Dermis microvascular lymphatic vessel endothelial cell (primary cell): Measurements from ENCODE around the gene TRPC5OS. TPM values are rescaled to one million over a fixed set of nuclear protein-coding genes. Genes with fewer than 3 reads are reported as not detected.
A peak's percentile ranks its signal among the peaks of the same experiment; 100 is the strongest.

ENCODE experiments used
- DNase-seq, 2 donors: peaks; one replicate each; pipeline versions ENCODE4 v3.0.0 to v3.0.0-alpha.2; 2010; ENCODE audit warnings: low read depth in 2 of 2
- total RNA-seq: library from RNA; depleted of rRNA; stranded (reverse); fragments of >200 nt; gene quantifications from 2 replicates; pipeline ENCODE4 v1.2.1, GENCODE V29; 2014

TRPC5OS gene
- total RNA-seq, result not detected in 2 replicates

DNA sequence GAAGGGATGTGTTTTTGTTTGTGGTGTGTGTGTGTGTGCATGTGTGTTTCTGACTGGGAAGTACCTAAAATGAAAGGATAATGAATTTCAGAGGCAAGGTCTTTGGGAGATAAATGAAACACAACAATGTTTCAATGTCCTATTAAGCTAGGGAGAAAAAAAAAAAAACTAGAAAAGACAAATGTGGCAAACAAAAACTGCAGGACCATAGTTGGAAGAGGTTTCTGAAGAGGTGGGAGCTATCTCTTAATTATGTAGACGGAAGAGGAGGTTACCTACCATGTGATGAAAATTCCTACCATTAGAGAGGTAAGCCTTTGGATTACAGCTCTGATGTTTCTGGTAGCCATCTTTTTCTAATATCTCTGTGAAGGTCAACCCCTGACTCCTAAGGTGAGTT is at the start of gene TRPC5OS:
Gene TRPC5OS (plus strand): TSS at position 301 of the 400 bp plus-strand sequence. CDS start 25,669 bp downstream, outside the sequence.
- no peak for DNase-seq

- no peak for DNase-seq
Observed at GRCh38 chrX:111829345-111829744, 46.6 kb upstream of the TRPC5OS start.

- no peak for DNase-seq
Observed at GRCh38 chrX:111830571-111830970, 45.4 kb upstream of the TRPC5OS start.

DNA sequence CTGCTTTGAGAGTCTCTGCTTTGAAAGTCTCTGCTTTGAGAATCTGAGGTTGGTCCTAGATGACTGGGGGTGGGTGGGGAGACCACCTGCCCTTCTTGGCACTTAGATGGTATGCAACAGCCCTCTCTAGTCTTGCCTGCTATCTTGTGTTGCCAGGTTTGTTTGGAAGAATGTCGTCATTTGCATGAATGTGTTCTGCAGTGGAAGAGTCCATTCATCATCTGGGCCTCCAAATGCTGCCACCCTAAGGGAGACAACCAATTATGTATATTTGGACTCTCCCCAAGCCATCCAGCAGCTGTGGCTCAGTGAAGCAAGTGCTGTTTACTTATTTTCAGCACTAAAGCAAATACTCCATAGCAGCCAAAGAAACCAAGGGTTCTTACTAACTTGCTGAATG is 44.6 kb upstream of the TRPC5OS start:
- DNase-seq, result no peak

GRCh38 chrX:111837197-111837596 is 38.8 kb upstream of the TRPC5OS start:
- no peak for DNase-seq

- no peak for DNase-seq
Observed at GRCh38 chrX:111847491-111848133, 28.4 kb upstream of the TRPC5OS start.

- DNase-seq, result no peak
Observed at GRCh38 chrX:111848541-111848940, 27.4 kb upstream of the TRPC5OS start.

DNA sequence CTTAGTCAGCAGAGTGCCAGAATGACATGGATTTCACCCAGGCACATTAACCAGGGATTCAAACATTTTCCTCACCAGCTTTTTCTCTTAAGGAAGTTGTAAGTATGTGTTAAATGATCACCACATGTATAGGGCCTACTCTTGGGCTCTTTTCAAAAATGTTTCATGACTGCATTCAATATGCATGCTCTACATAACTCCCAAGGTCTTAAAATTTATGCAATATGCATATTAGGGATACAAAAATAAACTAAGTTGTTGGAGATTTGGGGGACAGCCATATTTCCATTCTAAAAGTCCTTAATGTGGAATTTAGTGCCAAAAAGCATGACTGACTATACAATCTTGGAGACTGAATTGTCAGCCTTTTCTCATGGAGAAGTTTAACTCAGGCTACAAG is 25.0 kb upstream of the TRPC5OS start:
- no peak for DNase-seq

DNA sequence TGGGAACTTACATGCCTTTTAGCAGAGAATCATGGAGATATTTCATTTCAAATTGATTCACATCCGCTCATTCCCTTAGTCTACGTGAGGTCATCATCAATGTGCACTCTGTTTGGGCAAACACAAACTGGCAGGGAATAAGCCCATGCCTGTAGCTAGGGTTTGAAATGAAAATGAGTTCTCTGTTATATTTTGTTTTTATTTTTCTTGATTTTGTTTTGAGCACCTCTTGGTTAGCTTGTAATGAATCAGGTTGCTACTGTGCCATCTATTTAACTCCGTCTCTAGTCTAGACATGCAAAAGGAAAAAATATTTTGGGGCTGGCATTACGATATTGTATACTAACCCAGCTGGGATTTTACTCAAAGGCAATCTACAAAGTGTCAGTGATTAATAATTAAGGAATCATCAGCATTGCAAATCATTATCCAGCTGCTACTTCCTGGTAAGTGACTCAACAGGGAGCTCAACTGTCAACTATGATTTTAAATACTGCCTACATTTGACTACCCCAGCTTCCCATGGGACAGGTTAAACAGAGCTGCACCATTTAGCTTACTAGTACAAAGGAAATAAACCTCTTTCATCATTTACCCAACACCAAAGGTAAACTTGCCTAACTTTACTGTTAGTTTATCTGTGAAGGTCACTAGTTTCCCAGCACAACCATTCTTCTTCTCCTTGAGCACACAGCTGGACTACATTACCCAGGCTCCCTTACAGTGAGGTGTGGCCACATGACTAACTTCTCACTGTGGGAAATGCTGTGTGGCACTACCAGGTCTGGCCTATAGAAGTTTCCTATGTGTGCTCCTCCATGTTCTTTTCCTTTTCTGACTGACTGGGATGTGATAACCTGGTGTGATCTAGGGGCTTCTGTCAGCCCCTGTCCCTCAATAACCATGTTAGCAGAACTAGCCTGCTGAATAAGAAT is 21.2 kb upstream of the TRPC5OS start:
- no peak for DNase-seq

DNA sequence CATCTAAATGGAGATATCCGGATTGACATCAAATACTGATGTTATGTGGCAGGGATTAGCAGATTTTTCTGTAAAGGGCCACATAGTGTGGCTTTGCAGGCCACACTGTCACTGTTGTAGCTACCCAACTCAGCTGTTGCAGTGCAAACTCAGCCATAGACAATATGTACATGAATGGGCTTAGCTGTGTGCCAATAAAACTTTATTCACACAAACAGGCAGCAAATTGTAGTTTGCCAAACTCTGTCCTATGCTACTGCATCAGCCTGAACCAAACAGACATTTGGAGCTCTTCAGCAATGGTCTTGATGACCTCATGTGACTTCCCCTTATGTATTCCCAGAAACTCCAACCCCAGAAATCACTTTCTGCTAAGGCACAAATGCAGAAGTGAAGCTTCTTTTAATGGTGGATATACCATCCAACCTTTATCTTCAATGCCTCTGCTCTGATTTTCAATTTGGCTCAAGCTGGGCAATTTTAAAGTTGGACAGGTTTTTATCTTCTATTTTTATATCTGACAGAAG is 18.4 kb upstream of the TRPC5OS start:
- no peak for DNase-seq

GRCh38 chrX:111861605-111862004 is 14.4 kb upstream of the TRPC5OS start:
- no peak for DNase-seq

GRCh38 chrX:111867236-111867635 is 8.7 kb upstream of the TRPC5OS start:
- DNase-seq, result no peak

DNA sequence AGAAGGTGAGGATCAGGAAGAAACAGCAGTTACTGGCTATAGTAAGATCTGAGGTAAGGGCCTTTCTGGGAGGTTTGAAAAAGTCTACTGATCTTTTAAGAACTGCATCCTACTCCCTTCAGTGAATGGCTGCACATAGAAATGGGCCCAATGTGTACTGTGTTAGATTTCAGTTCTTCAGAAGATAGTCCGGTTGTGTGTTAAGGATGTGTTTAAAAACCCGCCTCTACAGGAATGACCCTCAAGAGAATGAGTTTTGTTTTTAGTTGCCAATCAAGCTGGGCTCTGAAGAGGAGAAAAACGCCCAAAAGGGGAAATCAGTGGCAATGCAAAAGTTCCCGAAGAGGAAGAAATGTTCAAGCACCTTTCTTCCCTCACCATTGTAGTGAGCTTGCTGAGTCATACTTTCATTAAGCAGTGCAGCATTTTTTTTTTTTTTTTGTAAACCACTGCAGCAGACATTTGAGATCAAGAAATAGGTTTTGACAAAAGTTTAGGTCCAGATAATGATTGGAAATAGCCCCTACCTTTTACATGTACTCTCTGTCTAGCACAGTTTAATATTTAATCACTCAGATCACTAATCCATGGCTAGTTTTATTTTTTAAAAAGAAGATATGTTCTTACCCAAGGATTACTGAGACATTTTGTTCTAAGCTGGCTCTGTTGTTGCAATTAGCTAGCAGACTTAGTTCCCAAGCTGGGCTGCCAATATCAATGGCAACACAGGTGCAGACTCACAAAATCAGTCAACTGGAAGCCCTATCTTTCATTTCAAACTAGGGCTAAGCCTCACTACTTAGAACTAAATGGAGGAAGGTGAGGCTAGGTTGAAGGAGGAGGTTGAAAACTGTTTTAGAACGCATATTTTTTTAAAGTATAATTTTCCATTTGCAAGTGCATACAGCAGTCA is 7.0 kb upstream of the TRPC5OS start:
- DNase-seq, result peak in 1 of 2 donors; percentile 1

GRCh38 chrX:111869639-111870034 is 6.3 kb upstream of the TRPC5OS start:
- peak; percentile 2 to 19 for DNase-seq

- DNase-seq, result no peak
Observed at GRCh38 chrX:111874241-111874640, 1.7 kb upstream of the TRPC5OS start.

DNA sequence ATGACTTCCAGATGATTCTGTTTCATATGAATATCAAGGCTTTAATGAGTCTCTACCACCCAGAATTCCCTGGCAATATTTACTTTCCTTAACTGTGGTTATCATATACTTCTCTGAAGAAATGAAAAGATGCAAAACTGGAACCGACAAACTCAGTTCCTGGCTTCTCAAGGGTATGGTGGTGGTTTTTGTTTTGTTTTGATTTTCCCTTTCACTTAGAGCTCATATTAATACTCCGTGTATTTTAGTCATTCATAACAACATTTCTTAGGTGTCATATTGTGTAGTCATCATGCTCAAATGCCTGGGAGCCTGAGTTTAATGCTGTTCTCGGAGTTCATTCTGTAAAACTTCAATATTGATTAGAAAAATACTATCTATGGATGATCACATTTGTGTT is 665 bp downstream of the TRPC5OS start:
- no peak for DNase-seq

DNA sequence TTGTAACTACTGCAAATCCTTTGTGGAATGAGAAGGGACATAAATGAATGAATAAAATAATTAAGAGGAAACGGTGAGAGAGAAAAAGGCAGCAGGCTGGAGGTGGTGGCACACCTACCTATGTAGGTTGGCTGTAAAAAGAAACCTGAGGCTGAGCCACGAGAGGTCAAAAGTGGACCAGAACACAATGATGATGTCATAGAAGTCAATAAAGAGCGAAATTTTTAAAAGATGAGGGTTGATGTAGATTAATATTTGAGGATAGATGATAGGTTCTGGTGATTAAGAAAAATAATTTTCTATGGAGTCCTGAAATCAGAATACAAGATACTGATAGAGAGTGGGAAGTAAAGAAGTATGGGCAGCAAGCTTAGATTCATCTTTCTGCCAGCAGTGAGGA is 1.7 kb downstream of the TRPC5OS start:
- no peak for DNase-seq

GRCh38 chrX:111880735-111881134 is 4.8 kb downstream of the TRPC5OS start:
- no peak for DNase-seq

DNA sequence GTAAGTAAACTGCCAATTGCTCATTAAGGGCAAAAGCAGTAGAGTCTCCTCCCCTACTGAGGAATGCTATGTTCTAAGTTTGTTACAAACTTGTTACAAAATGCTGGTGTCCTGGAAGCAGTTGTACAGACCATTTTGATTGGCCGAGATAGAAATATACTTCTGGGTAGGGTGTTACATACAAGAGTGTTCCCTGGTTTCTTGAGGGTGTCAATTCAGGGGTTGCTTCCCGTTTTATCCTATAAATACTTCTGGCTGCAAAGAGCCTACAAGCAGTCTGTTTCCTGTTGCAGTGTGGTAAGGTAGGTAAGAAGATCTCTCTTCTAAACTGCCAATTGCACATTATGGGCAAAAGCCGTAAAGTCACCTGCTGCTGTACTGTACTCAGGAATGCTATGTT is 5.7 kb downstream of the TRPC5OS start:
- DNase-seq, result no peak

DNA sequence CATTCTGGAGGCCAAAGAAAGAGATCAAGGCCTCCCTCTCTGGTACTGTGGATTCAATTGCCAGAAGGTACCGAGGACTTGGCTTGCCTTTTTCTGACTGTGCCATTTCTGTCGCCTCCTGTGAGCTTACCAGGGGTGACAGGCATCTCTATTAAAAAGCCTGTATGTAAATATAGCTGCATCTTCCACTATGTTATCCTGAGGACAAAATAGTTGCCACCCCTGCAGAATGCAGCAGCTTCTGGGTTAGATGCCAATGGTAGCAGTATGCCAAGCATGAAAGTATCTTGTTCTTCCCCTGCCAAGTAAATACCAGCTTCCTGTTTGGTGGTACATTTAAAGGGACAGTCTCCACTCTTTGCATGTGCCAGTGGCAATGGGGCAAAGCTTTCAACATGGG is 10.7 kb downstream of the TRPC5OS start:
- DNase-seq, result no peak

GRCh38 chrX:111888600-111888999 is 12.6 kb downstream of the TRPC5OS start:
- no peak for DNase-seq

DNA sequence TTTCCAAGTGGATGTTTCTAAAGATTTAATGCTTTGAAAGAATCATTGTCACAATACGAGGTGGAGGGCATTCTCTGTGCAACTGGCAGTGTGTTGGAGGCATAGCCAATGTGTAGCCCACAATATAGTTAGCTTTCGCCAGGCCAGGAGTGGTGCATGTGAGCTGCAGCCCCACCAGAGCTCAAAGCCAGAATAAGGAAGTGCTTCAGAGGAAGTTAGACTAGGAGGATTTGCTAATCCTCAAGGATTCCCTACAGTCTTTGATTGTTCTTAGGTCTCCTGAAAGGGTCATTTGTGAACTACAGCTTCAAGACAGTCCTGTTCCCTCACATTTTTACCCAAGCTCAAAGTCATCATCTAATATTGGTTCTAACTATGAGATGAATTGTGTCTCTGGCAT is 16.4 kb downstream of the TRPC5OS start:
- no peak for DNase-seq
